Suprapubic skin (tissue), 4 donors: ENCODE measurements around the gene APOLD1.

Source experiments
- POLR2A ChIP-seq, 2 donors: fragments of 450-650 bp; IDR thresholded peaks; one replicate each; pipeline ENCODE4 v1.6.1; 2017; ENCODE audit warnings: antibody characterized with exemption in 2 of 2, mild to moderate bottlenecking in 2 of 2, moderate library complexity in 2 of 2
- POLR2AphosphoS5 ChIP-seq, 3 donors: sonication (generic); formaldehyde crosslinking; IDR thresholded peaks; one replicate each; pipeline ENCODE4 v1.6.1; 2017; ENCODE audit warnings: antibody characterized with exemption in 3 of 3
- TF ChIP-seq, protein P1 (sequence below), 2 donors: fragments of 200-600 bp in 1 of 2; fragments of 450-650 bp in 1 of 2; sonication (generic) in 1 of 2; IDR thresholded peaks; one replicate each; pipeline ENCODE4 v1.5.1; 2016 to 2019; ENCODE audit warnings: antibody characterized with exemption in 2 of 2, mild to moderate bottlenecking in 1 of 2, moderate library complexity in 1 of 2

DNA sequence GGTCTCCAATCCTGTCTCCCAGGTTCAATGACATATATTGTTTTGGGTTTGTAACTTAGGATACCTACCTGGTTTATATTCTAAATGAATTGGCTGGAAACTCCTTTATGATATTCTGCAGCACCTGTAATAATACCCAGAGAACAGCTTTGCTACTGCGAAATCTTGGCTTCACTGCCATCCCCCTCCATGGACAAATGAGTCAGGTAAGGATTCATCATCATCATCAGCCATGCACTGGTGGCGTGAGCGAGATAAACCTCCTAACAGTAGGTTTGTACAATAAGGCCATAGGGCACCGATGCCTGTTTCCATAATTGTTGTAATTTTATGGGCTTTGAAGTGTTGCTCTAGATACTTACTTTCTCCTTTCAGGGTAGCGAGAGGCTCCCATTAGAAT lies 38.4 kb downstream of the APOLD1 start:
- TF ChIP-seq, protein P1, sequence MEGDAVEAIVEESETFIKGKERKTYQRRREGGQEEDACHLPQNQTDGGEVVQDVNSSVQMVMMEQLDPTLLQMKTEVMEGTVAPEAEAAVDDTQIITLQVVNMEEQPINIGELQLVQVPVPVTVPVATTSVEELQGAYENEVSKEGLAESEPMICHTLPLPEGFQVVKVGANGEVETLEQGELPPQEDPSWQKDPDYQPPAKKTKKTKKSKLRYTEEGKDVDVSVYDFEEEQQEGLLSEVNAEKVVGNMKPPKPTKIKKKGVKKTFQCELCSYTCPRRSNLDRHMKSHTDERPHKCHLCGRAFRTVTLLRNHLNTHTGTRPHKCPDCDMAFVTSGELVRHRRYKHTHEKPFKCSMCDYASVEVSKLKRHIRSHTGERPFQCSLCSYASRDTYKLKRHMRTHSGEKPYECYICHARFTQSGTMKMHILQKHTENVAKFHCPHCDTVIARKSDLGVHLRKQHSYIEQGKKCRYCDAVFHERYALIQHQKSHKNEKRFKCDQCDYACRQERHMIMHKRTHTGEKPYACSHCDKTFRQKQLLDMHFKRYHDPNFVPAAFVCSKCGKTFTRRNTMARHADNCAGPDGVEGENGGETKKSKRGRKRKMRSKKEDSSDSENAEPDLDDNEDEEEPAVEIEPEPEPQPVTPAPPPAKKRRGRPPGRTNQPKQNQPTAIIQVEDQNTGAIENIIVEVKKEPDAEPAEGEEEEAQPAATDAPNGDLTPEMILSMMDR (IDR thresholded peaks at IDR 0.05): no peak
- TF ChIP-seq POLR2A (IDR thresholded peaks at IDR 0.05) (no peak), POLR2AphosphoS5 (IDR thresholded peaks at IDR 0.05) (no peak)
